ENCODE results near the gene SZT2. TPM values are rescaled to one million over a fixed set of nuclear protein-coding genes. Genes with fewer than 3 reads are reported as not detected.

The SZT2 gene
- total RNA-seq, 3 donors from 2014 or later (not counting 1 experiment from before 2014, with no cell fraction given), result 103 to 128 (median 123) TPM

GRCh38 chr1:43354471-43354870 is 35.2 kb upstream of the SZT2 start:
- Mint-ChIP-seq H3K27ac (no peak overlapping the region), H3K4me3 (no peak overlapping the region), H3K36me3 (no peaks in the 10 kb centered on the region), H3K9me3 (no peaks in the 10 kb centered on the region), H3K27me3 (ENCODE audit: low read depth in 2 of 2) (no peaks in the 10 kb centered on the region), H3K4me1 (peaks cover 16 to 28% of the 10 kb centered on the region in 2 donors)
- H3K27me3 ChIP-seq (ENCODE audit: control insufficient read depth, insufficient read depth, low read length), result no peaks in the 10 kb centered on the region
- intact Hi-C loops (cut with micrococcal nuclease), result no loop called here
- H3K4me3 ChIP-seq (ENCODE audit: low read length), result no peak overlapping the region
- H3K4me1 ChIP-seq (ENCODE audit: control insufficient read depth, insufficient read depth, low read length), result peaks cover 19% of the 10 kb centered on the region
- TF ChIP-seq, protein P1, sequence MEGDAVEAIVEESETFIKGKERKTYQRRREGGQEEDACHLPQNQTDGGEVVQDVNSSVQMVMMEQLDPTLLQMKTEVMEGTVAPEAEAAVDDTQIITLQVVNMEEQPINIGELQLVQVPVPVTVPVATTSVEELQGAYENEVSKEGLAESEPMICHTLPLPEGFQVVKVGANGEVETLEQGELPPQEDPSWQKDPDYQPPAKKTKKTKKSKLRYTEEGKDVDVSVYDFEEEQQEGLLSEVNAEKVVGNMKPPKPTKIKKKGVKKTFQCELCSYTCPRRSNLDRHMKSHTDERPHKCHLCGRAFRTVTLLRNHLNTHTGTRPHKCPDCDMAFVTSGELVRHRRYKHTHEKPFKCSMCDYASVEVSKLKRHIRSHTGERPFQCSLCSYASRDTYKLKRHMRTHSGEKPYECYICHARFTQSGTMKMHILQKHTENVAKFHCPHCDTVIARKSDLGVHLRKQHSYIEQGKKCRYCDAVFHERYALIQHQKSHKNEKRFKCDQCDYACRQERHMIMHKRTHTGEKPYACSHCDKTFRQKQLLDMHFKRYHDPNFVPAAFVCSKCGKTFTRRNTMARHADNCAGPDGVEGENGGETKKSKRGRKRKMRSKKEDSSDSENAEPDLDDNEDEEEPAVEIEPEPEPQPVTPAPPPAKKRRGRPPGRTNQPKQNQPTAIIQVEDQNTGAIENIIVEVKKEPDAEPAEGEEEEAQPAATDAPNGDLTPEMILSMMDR (IDR thresholded peaks at IDR 0.05), result no peak
- H3K27ac ChIP-seq (ENCODE audit: low read length), result no peak overlapping the region
- DNase-seq, result no peak
- no peaks in the 10 kb centered on the region for H3K36me3 ChIP-seq (ENCODE audit: control insufficient read depth, insufficient read depth, low read length)
- 93% methylated on average over 2 of the region's 2 CpGs for WGBS (ENCODE audit: insufficient coverage)
- no peak for ATAC-seq
- H3K9me3 ChIP-seq (ENCODE audit: control insufficient read depth, insufficient read depth, low read length), result no peaks in the 10 kb centered on the region

DNA sequence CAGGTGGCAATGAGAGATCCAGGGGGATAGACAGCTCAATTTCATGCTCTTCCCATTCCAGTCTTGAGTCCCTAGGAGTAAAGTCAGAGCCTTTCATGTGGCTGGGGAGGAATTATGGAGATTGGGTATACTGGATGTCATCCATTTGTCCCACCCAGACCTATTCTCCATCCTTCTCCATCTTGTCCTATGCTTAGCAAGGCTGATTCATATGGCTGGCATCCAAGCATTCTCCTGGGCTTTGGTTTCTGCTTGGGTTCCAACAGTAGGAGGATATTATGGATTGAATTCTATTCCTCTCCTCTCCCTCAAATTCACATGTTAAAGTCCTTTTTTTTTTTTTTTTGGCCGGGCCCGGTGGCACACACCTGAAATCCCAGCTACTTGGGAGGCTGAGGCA is 34.8 kb upstream of the SZT2 start:
- no peak overlapping the region for H3K27ac ChIP-seq (ENCODE audit: low read length)
- TF ChIP-seq, protein P1 (IDR thresholded peaks at IDR 0.05), result no peak
- Mint-ChIP-seq H3K4me1 (peaks cover 11 to 28% of the 10 kb centered on the region in 2 donors), H3K27ac (no peak overlapping the region), H3K9me3 (no peaks in the 10 kb centered on the region), H3K4me3 (no peak overlapping the region), H3K27me3 (ENCODE audit: low read depth in 2 of 2) (no peaks in the 10 kb centered on the region), H3K36me3 (no peaks in the 10 kb centered on the region)
- H3K9me3 ChIP-seq (ENCODE audit: control insufficient read depth, insufficient read depth, low read length), result no peaks in the 10 kb centered on the region
- no peaks in the 10 kb centered on the region for H3K36me3 ChIP-seq (ENCODE audit: control insufficient read depth, insufficient read depth, low read length)
- H3K27me3 ChIP-seq (ENCODE audit: control insufficient read depth, insufficient read depth, low read length), result no peaks in the 10 kb centered on the region
- H3K4me3 ChIP-seq (ENCODE audit: low read length), result no peak overlapping the region
- DNase-seq, result no peak
- WGBS (ENCODE audit: insufficient coverage), result no CpG with 5 or more reads among the region's 2 CpGs
- intact Hi-C loops (cut with micrococcal nuclease), result no loop called here
- H3K4me1 ChIP-seq (ENCODE audit: control insufficient read depth, insufficient read depth, low read length), result peaks cover 20% of the 10 kb centered on the region
- ATAC-seq, result no peak

GRCh38 chr1:43357251-43357650 is 32.4 kb upstream of the SZT2 start:
- no peak overlapping the region for H3K4me3 Mint-ChIP-seq
- WGBS (ENCODE audit: insufficient coverage), result 95% methylated on average over 4 of the region's 4 CpGs

More at GRCh38 chr1:43357251-43357650, 32.4 kb upstream of the SZT2 start:
- peaks cover 20% of the 10 kb centered on the region for H3K4me1 ChIP-seq (ENCODE audit: control insufficient read depth, insufficient read depth, low read length)
- Mint-ChIP-seq H3K27ac (no peak overlapping the region), H3K36me3 (no peaks in the 10 kb centered on the region), H3K4me1 (peaks cover 10 to 32% of the 10 kb centered on the region in 2 donors), H3K27me3 (ENCODE audit: low read depth in 2 of 2) (no peaks in the 10 kb centered on the region), H3K9me3 (no peaks in the 10 kb centered on the region)
- peaks cover 11% of the 10 kb centered on the region for H3K36me3 ChIP-seq (ENCODE audit: control insufficient read depth, insufficient read depth, low read length)
- intact Hi-C loops (cut with micrococcal nuclease), result no loop called here
- no peaks in the 10 kb centered on the region for H3K9me3 ChIP-seq (ENCODE audit: control insufficient read depth, insufficient read depth, low read length)
- no peak for DNase-seq
- no peak overlapping the region for H3K27ac ChIP-seq (ENCODE audit: low read length)
- no peaks in the 10 kb centered on the region for H3K27me3 ChIP-seq (ENCODE audit: control insufficient read depth, insufficient read depth, low read length)
- TF ChIP-seq, protein P1 (IDR thresholded peaks at IDR 0.05), result no peak
- ATAC-seq, result no peak
- no peak overlapping the region for H3K4me3 ChIP-seq (ENCODE audit: low read length)
